H1 (cell line): Measurements from ENCODE around the gene FBXL16. TPM values are rescaled to one million over a fixed set of nuclear protein-coding genes. Genes with fewer than 3 reads are reported as not detected.

Source experiments
- CTCF ChIA-PET: fragments of 300-600 bp; sonication (Branson Sonifier 250); formaldehyde crosslinking; loops from one replicate; lab custom pipeline; 2021; ENCODE audit not compliant: partially characterized antibody; lab: Charles Lee
- POLR2A ChIA-PET: fragments of 300-600 bp; sonication (Branson Sonifier 250); formaldehyde crosslinking; loops from one replicate; lab custom pipeline; 2021; ENCODE audit warnings: inconsistent platforms; ENCODE audit not compliant: partially characterized antibody; lab: Charles Lee
- DNase-seq, 2 experiments: peaks; one replicate each; pipeline versions ENCODE4 v3.0.0 to v3.0.0-alpha.2; 2010 to 2022; ENCODE audit warnings: low spot score in 2 of 2, low read depth in 1 of 2, mixed read lengths in 1 of 2
- FAIRE-seq: peaks from 2 replicates; lab custom pipeline; 2011; peaks lifted over from hg19 to GRCh38; lab: Jason Lieb, UNC
- H2AFZ ChIP-seq: 2 replicates; pipeline ENCODE4 v1.8.1; 2012; ENCODE audit warnings: low read length, inconsistent platforms
- H2AK5ac ChIP-seq: 2 replicates; pipeline ENCODE4 v1.6.1; 2013; ENCODE audit warnings: low read depth, low read length
- H2BK120ac ChIP-seq: replicated peaks from 2 replicates; pipeline ENCODE3; 2013; ENCODE audit warnings: low read depth, low read length, inconsistent platforms
- H2BK12ac ChIP-seq: 2 replicates; pipeline ENCODE4 v1.6.1; 2013; ENCODE audit warnings: low read depth, low read length
- H2BK15ac ChIP-seq: 2 replicates; pipeline ENCODE4 v1.6.1; 2013; ENCODE audit warnings: low read length
- H2BK20ac ChIP-seq: 2 replicates; pipeline ENCODE4 v1.6.1; 2013; ENCODE audit warnings: low read length
- H2BK5ac ChIP-seq: 2 replicates; pipeline ENCODE4 v1.6.1; 2013; ENCODE audit warnings: low read depth, low read length
- H3K14ac ChIP-seq: 2 replicates; pipeline ENCODE4 v1.6.1; 2013; ENCODE audit warnings: inconsistent platforms; ENCODE audit not compliant: insufficient read length
- H3K18ac ChIP-seq: 2 replicates; pipeline ENCODE4 v1.6.1; 2013; ENCODE audit warnings: low read length; ENCODE audit errors: extremely low read depth
- H3K23ac ChIP-seq: 2 replicates; pipeline ENCODE4 v1.6.1; 2013; ENCODE audit warnings: inconsistent platforms; ENCODE audit not compliant: insufficient read length
- H3K23me2 ChIP-seq: 2 replicates; pipeline ENCODE4 v1.6.1; 2013; ENCODE audit warnings: low read depth, low read length
- H3K27ac ChIP-seq: 2 replicates; pipeline ENCODE4 v1.6.1; 2011; ENCODE audit warnings: low read depth, low read length, inconsistent platforms
- H3K27me3 ChIP-seq, 4 experiments: replicated peaks in 1 of 4; 1 replicate in 1 of 4; 2 replicates in 3 of 4; pipeline versions ENCODE4 v1.6.1 to v1.8.1; 2011 to 2013; ENCODE audit warnings: low read length in 3 of 4, mild to moderate bottlenecking in 3 of 4, inconsistent platforms in 2 of 4, mixed read lengths in 2 of 4, moderate library complexity in 1 of 4; ENCODE audit not compliant: control insufficient read depth in 3 of 4, insufficient read depth in 3 of 4; ENCODE audit errors: extremely low read depth in 1 of 4
- H3K36me3 ChIP-seq, 4 experiments: 2 replicates each; pipeline versions ENCODE4 v1.6.1 to v1.8.1; 2011 to 2013; ENCODE audit warnings: mild to moderate bottlenecking in 4 of 4, low read length in 3 of 4, moderate library complexity in 2 of 4, control low read depth in 1 of 4, inconsistent platforms in 1 of 4; ENCODE audit not compliant: insufficient read depth in 4 of 4, control insufficient read depth in 2 of 4
- H3K4ac ChIP-seq: replicated peaks from 2 replicates; pipeline ENCODE3; 2013; ENCODE audit warnings: low read length, low read depth, mixed read lengths, inconsistent platforms; ENCODE audit not compliant: insufficient read length
- H3K4me1 ChIP-seq, 4 experiments: replicated peaks in 1 of 4; 1 replicate in 1 of 4; 2 replicates in 3 of 4; pipeline versions ENCODE4 v1.6.1 to v1.8.1; 2011 to 2013; ENCODE audit warnings: low read length in 3 of 4, inconsistent platforms in 2 of 4, mixed read lengths in 1 of 4; ENCODE audit not compliant: insufficient read depth in 4 of 4, control insufficient read depth in 3 of 4
- H3K4me2 ChIP-seq, 2 experiments: 2 replicates each; pipeline versions ENCODE4 v1.6.1 to v1.8.1; 2011 to 2013; ENCODE audit warnings: low read depth in 2 of 2, low read length in 2 of 2, control low read depth in 1 of 2, inconsistent platforms in 1 of 2, mild to moderate bottlenecking in 1 of 2; ENCODE audit not compliant: insufficient read depth in 1 of 2
- H3K4me3 ChIP-seq, 4 experiments: fragments of 200-600, 300-600 bp in 1 of 4; sonication (generic), shearing (Covaris generic), sonication (Bioruptor Twin) in 1 of 4; 2 replicates each; pipeline versions ENCODE4 v1.5.1 to v1.8.1; 2011 to 2016; ENCODE audit warnings: low read length in 4 of 4, low read depth in 3 of 4, control low read depth in 2 of 4, inconsistent platforms in 2 of 4, mild to moderate bottlenecking in 2 of 4, mixed read lengths in 1 of 4, moderate library complexity in 1 of 4; ENCODE audit not compliant: insufficient read depth in 2 of 4; ENCODE audit errors: extremely low read depth in 1 of 4
- H3K56ac ChIP-seq: replicated peaks from 2 replicates; pipeline ENCODE3; 2013; ENCODE audit warnings: low read depth, mild to moderate bottlenecking, mixed read lengths, low read length, inconsistent platforms; ENCODE audit not compliant: insufficient read length
- H3K79me1 ChIP-seq: 2 replicates; pipeline ENCODE4 v1.6.1; 2013; ENCODE audit warnings: low read depth, low read length, control low read depth
- H3K79me2 ChIP-seq, 2 experiments: 2 replicates each; pipeline versions ENCODE4 v1.6.1 to v1.8.1; 2012 to 2013; ENCODE audit warnings: low read length in 2 of 2, mild to moderate bottlenecking in 2 of 2, inconsistent platforms in 1 of 2; ENCODE audit not compliant: insufficient read depth in 2 of 2, control insufficient read depth in 1 of 2
- H3K9ac ChIP-seq, 4 experiments: replicated peaks in 1 of 4; 1 replicate in 1 of 4; 2 replicates in 3 of 4; pipeline versions ENCODE4 v1.6.1 to v1.8.1; 2011 to 2013; ENCODE audit warnings: low read depth in 3 of 4, low read length in 3 of 4, control low read depth in 2 of 4, mild to moderate bottlenecking in 2 of 4, moderate library complexity in 2 of 4, inconsistent platforms in 1 of 4; ENCODE audit errors: extremely low read depth in 1 of 4
- H3K9me3 ChIP-seq, 2 experiments: 2 replicates each; pipeline versions ENCODE4 v1.6.1 to v1.8.1; 2012 to 2013; ENCODE audit warnings: mild to moderate bottlenecking in 2 of 2, moderate library complexity in 2 of 2, control low read depth in 1 of 2, inconsistent platforms in 1 of 2, low read depth in 1 of 2, low read length in 1 of 2, mixed read lengths in 1 of 2; ENCODE audit not compliant: insufficient read depth in 2 of 2
- H4K20me1 ChIP-seq, 2 experiments: replicated peaks in 1 of 2; 2 replicates each; pipeline versions ENCODE3 to v1.8.1; 2011 to 2013; ENCODE audit warnings: inconsistent platforms in 2 of 2, low read length in 2 of 2, mild to moderate bottlenecking in 1 of 2; ENCODE audit not compliant: insufficient read depth in 2 of 2, control insufficient read depth in 1 of 2
- H4K5ac ChIP-seq: 2 replicates; pipeline ENCODE4 v1.6.1; 2013; ENCODE audit warnings: low read length, low read depth, mixed read lengths, inconsistent platforms; ENCODE audit not compliant: insufficient read length
- H4K8ac ChIP-seq: 2 replicates; pipeline ENCODE4 v1.8.0; 2013; ENCODE audit warnings: mild to moderate bottlenecking, moderate library complexity, low read length, inconsistent platforms; ENCODE audit not compliant: insufficient read depth; ENCODE audit errors: extremely low read depth
- H4K91ac ChIP-seq: replicated peaks from 2 replicates; pipeline ENCODE3; 2013; ENCODE audit warnings: low read length, mixed read lengths, inconsistent platforms; ENCODE audit not compliant: insufficient read length
- BACH1 ChIP-seq: IDR thresholded peaks from 2 replicates; pipeline ENCODE4 v1.6.1; 2012; ENCODE audit warnings: low read length, improper control_type of control experiment
- CHD1 ChIP-seq: IDR thresholded peaks from 2 replicates; pipeline ENCODE4 v1.6.1; 2012; ENCODE audit warnings: low read depth, low read length, improper control_type of control experiment
- FOSL1 ChIP-seq: IDR thresholded peaks from 2 replicates; pipeline ENCODE4 v1.6.1; 2011; ENCODE audit warnings: mild to moderate bottlenecking, low read depth, low read length, moderate library complexity; ENCODE audit not compliant: insufficient read depth
- HDAC2 ChIP-seq, 2 experiments: fragments of 300-600 bp in 1 of 2; sonication (generic) in 1 of 2; IDR thresholded peaks; 2 replicates each; pipeline ENCODE4 v1.6.1; 2011 to 2012; ENCODE audit warnings: low read depth in 2 of 2, low read length in 2 of 2, mild to moderate bottlenecking in 2 of 2, moderate library complexity in 2 of 2, borderline replicate concordance in 1 of 2, inconsistent platforms in 1 of 2
- KDM5A ChIP-seq: fragments of 200-600 bp; IDR thresholded peaks from 2 replicates; pipeline ENCODE4 v1.7.1; 2012; ENCODE audit warnings: mild to moderate bottlenecking, low read length, inconsistent platforms, mixed read lengths
- PHF8 ChIP-seq: fragments of 200-600 bp; sonication (generic); conservative IDR thresholded peaks from 2 replicates; pipeline ENCODE4 v1.7.1; 2012; ENCODE audit warnings: low read depth, mild to moderate bottlenecking, inconsistent platforms, low read length, moderate library complexity
- POLR2AphosphoS5 ChIP-seq: IDR thresholded peaks from 2 replicates; pipeline ENCODE4 v1.6.1; 2011; ENCODE audit warnings: low read depth, low read length
- SP2 ChIP-seq: IDR thresholded peaks from 2 replicates; pipeline ENCODE4 v1.6.1; 2012; ENCODE audit warnings: mild to moderate bottlenecking, low read length, inconsistent platforms
- SUZ12 ChIP-seq: fragments of 200-600 bp; sonication (generic); IDR thresholded peaks from 2 replicates; pipeline ENCODE4 v1.6.1; 2012; ENCODE audit warnings: mild to moderate bottlenecking, inconsistent platforms, low read length, moderate library complexity, mixed read lengths
- WGBS, 2 experiments: shearing (Covaris generic) in 1 of 2; methylation state at CpG; one replicate each; pipeline versions ENCODE4 v1.1.6 to v1.1.7; 2013 to 2015; ENCODE audit warnings: low lambda C conversion rate in 2 of 2, mixed read lengths in 2 of 2, inconsistent platforms in 1 of 2, low coverage in 1 of 2, missing lambda C conversion rate in 1 of 2; ENCODE audit not compliant: insufficient replicate concordance in 2 of 2, insufficient coverage in 1 of 2, insufficient read length in 1 of 2; ENCODE audit errors: extremely low coverage in 1 of 2, missing lambda C conversion rate in 1 of 2; 5-methylcytosine and 5-hydroxymethylcytosine counted together
- polyA plus RNA-seq, 7 experiments: library from polyadenylated mRNA; depleted of rRNA in 3 of 7; stranded (reverse) in 5 of 7; unstranded in 2 of 7; fragments of >200 nt in 5 of 7; fragments of 200-250 nt in 2 of 7; gene quantifications; 1 replicate in 5 of 7; 2 replicates in 1 of 7; 4 replicates in 1 of 7; pipeline versions ENCODE4 v1.2.1 to v1.2.3, GENCODE V29; 2011 to 2013; ENCODE audit warnings: missing spikeins in 2 of 7, mixed read lengths in 2 of 7
- total RNA-seq: library from RNA; stranded (reverse); fragmentation: NEBNext Ultra II Directional; extraction: Animal tissue kit (Norgen Biotek cat#: 25700); gene quantifications from 2 replicates; pipeline ENCODE4 v1.2.1, GENCODE V29; 2021

The FBXL16 gene
- total and polyA plus RNA-seq, 2 of the 8 experiments (the other 6 are each of a cell fraction or from before 2014, with no cell fraction given) = 12.5 to 12.8 TPM

DNA sequence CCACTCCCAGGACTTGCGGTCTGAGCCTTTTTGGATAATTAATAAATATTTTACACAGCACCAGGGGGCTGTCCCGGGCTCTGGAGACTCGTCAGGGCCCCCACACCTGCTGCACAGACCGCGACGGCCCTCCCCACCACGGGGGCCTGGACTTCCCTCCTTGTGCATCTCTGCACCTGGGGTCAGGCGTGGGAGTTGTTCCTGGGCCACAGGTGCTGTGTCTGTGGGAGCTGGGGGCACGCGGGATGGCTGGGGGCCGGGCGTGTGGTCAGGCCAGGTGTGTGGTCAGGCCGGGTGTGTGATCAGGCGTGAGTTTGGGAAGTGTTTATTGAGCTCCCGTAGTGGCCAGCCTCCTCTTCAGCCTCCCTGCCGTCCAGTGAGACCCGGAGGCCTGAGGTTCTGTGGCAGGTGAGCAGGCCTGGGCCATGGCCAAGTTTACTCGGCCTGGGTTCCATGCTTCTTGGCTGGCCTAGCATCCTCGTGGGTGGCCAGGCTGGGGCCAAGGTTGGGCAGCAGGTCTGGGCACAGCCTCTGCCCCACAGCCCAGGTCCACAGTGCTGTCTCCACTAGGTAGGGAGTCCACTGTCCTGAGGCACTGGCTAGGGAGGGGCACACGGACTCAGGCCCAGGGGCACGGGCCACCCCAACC, 27.3 kb downstream of the FBXL16 start:
- Histone ChIP-seq H3K4me3 (no peak overlapping the region), H3K27ac (no peak overlapping the region; the same call in 1 of the 2 replicates), H2BK20ac (no peak overlapping the region), H3K79me2 (peaks cover 0 to 12% of the 10 kb centered on the region in 2 experiments; a peak in 1 of 4 replicates), H4K5ac (no peak overlapping the region), H2BK5ac (peak overlapping the region; percentile 63; the same call in 1 of the 2 replicates), H3K9me3 (no peaks in the 10 kb centered on the region), H3K14ac (no peak overlapping the region), H2AFZ (no peak overlapping the region), H3K79me1 (peaks cover 6% of the 10 kb centered on the region; the same call in 1 of the 2 replicates), H3K36me3 (peaks cover 7 to 18% (median 13%) of the 10 kb centered on the region in 4 experiments), H4K91ac (peak overlapping the region; percentile 44), H3K56ac (no peak overlapping the region), H2BK120ac (no peak overlapping the region), H3K18ac (no peak overlapping the region), H2BK12ac (peak overlapping the region; percentile 75; the same call in 1 of the 2 replicates), H3K4me1 (peaks cover 0 to 41% (median 32%) of the 10 kb centered on the region in 4 experiments; a peak in 6 of 7 replicates), H3K4ac (no peak overlapping the region), H3K23ac (no peak overlapping the region), H4K8ac (peak overlapping the region; percentile 65), H3K27me3 (peaks cover 0 to 2% (median 0%) of the 10 kb centered on the region in 4 experiments; a peak in 2 of 7 replicates), H3K9ac (no peak overlapping the region), H4K20me1 (peaks cover 4 to 29% of the 10 kb centered on the region in 2 experiments), H2BK15ac (peak overlapping the region; percentile 99; the same call in 1 of the 2 replicates), H3K4me2 (no peak overlapping the region), H2AK5ac (0 out of 2 replicates have a peak overlapping the region, but pooled peaks have one; percentile 7), H3K23me2 (peaks cover 15% of the 10 kb centered on the region)
- WGBS, 2 experiments = 92% methylated on average over 21 of the region's 21 CpGs; no CpG with 5 or more reads in 1 of the 2 experiments
- DNase-seq (no peak), FAIRE-seq (no peak)
- TF ChIP-seq HDAC2 (IDR thresholded peaks at IDR 0.05; ENCODE audit: borderline replicate concordance in 1 of 2, low read depth in 2 of 2, low read length in 2 of 2) (no peak), CHD1 (no peak), PHF8 (no peak), BACH1 (no peak), SP2 (no peak), KDM5A (no peak), FOSL1 (no peak), POLR2AphosphoS5 (no peak), SUZ12 (no peak)
- ChIA-PET CTCF (interaction anchor here (0.7 to 2.3 kb wide), 12 partner anchors 10 to 123 kb away, joined by 3 to 11 read pairs (median 4); partner anchors contain the start of genes RHOT2 and WDR24), POLR2A (interaction anchor here (1.0 to 13.3 kb wide), 13 partner anchors 11 to 1282 kb away, joined by 3 to 214 read pairs (median 4); partner anchors contain the start of genes ANTKMT, CHTF18, RHOT2 and RPUSD1)
